K562 (cell line): ENCODE measurements around the gene RABL3. TPM values are rescaled to one million over a fixed set of nuclear protein-coding genes. Genes with fewer than 3 reads are reported as not detected.

ENCODE experiments used
- ATAC-seq: fragments of 200-7000 bp; cut with Tn5 transposase; 3 replicates; pipeline ENCODE4 v1.9.1; 2020; ENCODE audit warnings: moderate library complexity
- BruUV-seq: library from RNA; stranded (reverse); fragments of 400-500 nt; replicated peaks from 2 replicates; lab custom pipeline; 2021; lab: Mats Ljungman, UMichigan
- CTCF ChIA-PET: fragments of 300-600 bp; formaldehyde crosslinking; extraction: SDS; loops from one replicate; lab custom pipeline; 2021; ENCODE audit warnings: low intra/inter-chr PET ratio; lab: Yijun Ruan, JAX
- POLR2A ChIA-PET: fragments of 300-600, 350-650 bp; sonication (Branson Sonifier 250); formaldehyde crosslinking; extraction: SDS; loops from one replicate; lab custom pipeline; 2021; ENCODE audit warnings: antibody characterized with exemption, inconsistent platforms; lab: Yijun Ruan, JAX
- DNase-seq, 4 experiments: peaks; one replicate each; pipeline versions ENCODE4 v3.0.0 to v3.0.0-alpha.2; 2011 to 2018; ENCODE audit warnings: low spot score in 3 of 4, mixed read lengths in 3 of 4; ENCODE audit errors: extremely low read depth in 1 of 4
- FAIRE-seq: peaks from 2 replicates; lab custom pipeline; 2011; peaks lifted over from hg19 to GRCh38; lab: Jason Lieb, UNC
- H2AFZ ChIP-seq: 2 replicates; pipeline ENCODE4 v1.6.0; 2011; ENCODE audit warnings: low read depth, low read length, control low read depth, inconsistent platforms
- H3K27ac ChIP-seq: fragments of 200-600 bp; 3 replicates; pipeline ENCODE4 v1.8.0; 2011; ENCODE audit warnings: low read depth, mild to moderate bottlenecking, control low read depth, inconsistent platforms, low read length, moderate library complexity, mixed read lengths; ENCODE audit errors: extremely low read depth
- H3K27me3 ChIP-seq, 2 experiments: fragments of 300-600 bp in 1 of 2; 2 replicates in 1 of 2; 3 replicates in 1 of 2; pipeline versions ENCODE4 v1.6.0 to v1.8.0; 2011; ENCODE audit warnings: inconsistent platforms in 2 of 2, low read length in 2 of 2, mild to moderate bottlenecking in 1 of 2, mixed read lengths in 1 of 2, moderate library complexity in 1 of 2; ENCODE audit not compliant: control insufficient read depth in 2 of 2, insufficient read depth in 2 of 2
- H3K36me3 ChIP-seq: fragments of 300-600 bp; 3 replicates; pipeline ENCODE4 v1.8.0; 2011; ENCODE audit warnings: mild to moderate bottlenecking, low read length, inconsistent platforms; ENCODE audit not compliant: control insufficient read depth, insufficient read depth
- H3K4me1 ChIP-seq, 2 experiments: fragments of 200-600 bp in 1 of 2; replicated peaks in 1 of 2; 2 replicates in 1 of 2; 3 replicates in 1 of 2; pipeline versions ENCODE4 v1.5.1 to v1.8.0; 2011; ENCODE audit warnings: inconsistent platforms in 2 of 2, low read length in 2 of 2, mild to moderate bottlenecking in 1 of 2, mixed read lengths in 1 of 2, moderate library complexity in 1 of 2; ENCODE audit not compliant: control insufficient read depth in 2 of 2, insufficient read depth in 2 of 2
- H3K4me2 ChIP-seq: 2 replicates; pipeline ENCODE4 v1.6.1; 2011; ENCODE audit warnings: low read length, control low read depth, inconsistent platforms, mixed read lengths; ENCODE audit not compliant: insufficient read depth
- H3K4me3 ChIP-seq: fragments of 200-600 bp; sonication (generic), shearing (Covaris generic); 2 replicates; pipeline ENCODE4 v1.5.1; 2016; ENCODE audit warnings: control low read depth, inconsistent platforms
- H3K79me2 ChIP-seq: fragments of 200-600 bp; 3 replicates; pipeline ENCODE4 v1.8.0; 2011; ENCODE audit warnings: low read length, inconsistent platforms; ENCODE audit not compliant: control insufficient read depth, insufficient read depth
- H3K9ac ChIP-seq, 2 experiments: 2 replicates each; pipeline versions ENCODE4 v1.6.0 to v1.6.1; 2011; ENCODE audit warnings: low read depth in 2 of 2, low read length in 2 of 2, control low read depth in 1 of 2, inconsistent platforms in 1 of 2, mild to moderate bottlenecking in 1 of 2, mixed read lengths in 1 of 2; ENCODE audit not compliant: insufficient read depth in 1 of 2
- H3K9me1 ChIP-seq: one replicate; pipeline ENCODE4 v1.6.0; 2011; ENCODE audit warnings: inconsistent platforms, mild to moderate bottlenecking, low read length, moderate library complexity; ENCODE audit not compliant: control insufficient read depth, insufficient read depth
- H3K9me3 ChIP-seq: replicated peaks from 2 replicates; pipeline ENCODE4 v1.5.1; 2011; ENCODE audit warnings: low read depth, low read length, inconsistent platforms; ENCODE audit not compliant: control insufficient read depth, insufficient read depth
- H4K20me1 ChIP-seq: replicated peaks from 2 replicates; pipeline ENCODE4 v1.6.1; 2011; ENCODE audit warnings: low read length, inconsistent platforms, mixed read lengths; ENCODE audit not compliant: control insufficient read depth, insufficient read depth
- FOXA3 ChIP-seq, 2 experiments: fragments of 450-650 bp in 1 of 2; sonication (generic) in 1 of 2; formaldehyde crosslinking; IDR thresholded peaks in 1 of 2; conservative IDR thresholded peaks in 1 of 2; 2 replicates each; pipeline versions ENCODE4 v1.4.0 to v1.8.0; 2020 to 2022; ENCODE audit warnings: mild to moderate bottlenecking in 2 of 2, missing genetic modification reagents in 1 of 2
- HEY1 ChIP-seq: fragments of 250-450 bp; sonication (Bioruptor Pico); IDR thresholded peaks from 2 replicates; pipeline ENCODE4 v1.5.0; 2020; ENCODE audit warnings: mild to moderate bottlenecking, moderate library complexity, borderline replicate concordance
- JUNB ChIP-seq: fragments of 450-650 bp; formaldehyde crosslinking; conservative IDR thresholded peaks from 2 replicates; pipeline ENCODE4 v1.4.0; 2020; ENCODE audit warnings: mild to moderate bottlenecking
- NELFE ChIP-seq: IDR thresholded peaks from 2 replicates; pipeline ENCODE4 v1.6.1; 2011; ENCODE audit warnings: mild to moderate bottlenecking; ENCODE audit not compliant: insufficient read depth, insufficient read length
- PHTF2 ChIP-seq: fragments of 250-450 bp; sonication (Bioruptor Pico); IDR thresholded peaks from 2 replicates; pipeline ENCODE4 v1.5.0; 2021; ENCODE audit warnings: mild to moderate bottlenecking
- PKNOX1 ChIP-seq: fragments of 450-650 bp; IDR thresholded peaks from 2 replicates; pipeline ENCODE4 v1.6.1; 2016
- RBM25 ChIP-seq: fragments of 200-400 bp; formaldehyde crosslinking; IDR thresholded peaks from 2 replicates; pipeline ENCODE4 v1.6.1; 2018; ENCODE audit warnings: low read length, low read depth, moderate library complexity; ENCODE audit not compliant: severe bottlenecking
- TAF15 ChIP-seq: fragments of 200-400 bp; formaldehyde crosslinking; IDR thresholded peaks from 2 replicates; pipeline ENCODE4 v1.6.1; 2017; ENCODE audit warnings: mild to moderate bottlenecking, low read depth, low read length, moderate library complexity
- ZNF561 ChIP-seq: fragments of 450-650 bp; formaldehyde crosslinking; conservative IDR thresholded peaks from 2 replicates; pipeline ENCODE4 v1.4.0; 2020; ENCODE audit warnings: mild to moderate bottlenecking, moderate library complexity
- ZNF696 ChIP-seq: fragments of 250-450 bp; sonication (Bioruptor Pico); conservative IDR thresholded peaks from 2 replicates; pipeline ENCODE4 v1.4.0; 2020; ENCODE audit warnings: mild to moderate bottlenecking, moderate library complexity
- ZNF785 ChIP-seq: fragments of 250-450 bp; sonication (Bioruptor Pico); IDR thresholded peaks from 2 replicates; pipeline ENCODE4 v1.4.0; 2020; ENCODE audit warnings: mild to moderate bottlenecking
- WGBS: fragments of 100-300 bp; shearing (Covaris generic); methylation state at CpG from one replicate; pipeline ENCODE4 v1.1.6; 2016; ENCODE audit warnings: low coverage, mixed read lengths; ENCODE audit not compliant: insufficient coverage; ENCODE audit errors: missing lambda C conversion rate; 5-methylcytosine and 5-hydroxymethylcytosine counted together
- in situ Hi-C: fragments of 300-500 bp; cut with MboI; formaldehyde crosslinking; loops from 4 replicates; pipeline ENCODE4 v1.15.0; 2018; ENCODE audit warnings: inconsistent platforms, mixed read lengths
- intact Hi-C: fragments of 100-400 bp; cut with micrococcal nuclease; formaldehyde crosslinking; loops from 2 replicates; pipeline ENCODE4 v1.14.2; 2022
- polyA plus RNA-seq, 8 experiments: library from polyadenylated mRNA; depleted of rRNA in 4 of 8; stranded (reverse) in 5 of 8; unstranded in 3 of 8; fragments of >200 nt; fragmentation: Nextera tagmentation in 2 of 8; fragmentation: Illumina TruSeq in 1 of 8; extraction: Ambion mirVana in 2 of 8; extraction: Trizol in 1 of 8; gene quantifications; 2 replicates each; pipeline versions ENCODE4 v1.2.1 to v1.2.3, GENCODE V29; 2011 to 2014; ENCODE audit warnings: inconsistent platforms in 1 of 8, missing spikeins in 1 of 8
- total RNA-seq, 7 experiments: library from RNA; depleted of rRNA in 6 of 7; stranded (reverse); fragments of >200 nt in 6 of 7; fragmentation: Illumina TruSeq in 2 of 7; extraction: Trizol in 2 of 7; gene quantifications; 2 replicates each; pipeline versions ENCODE4 v1.2.1 to v1.2.3, GENCODE V29; 2011 to 2021; ENCODE audit warnings: low replicate concordance in 1 of 7
- TF ChIP-seq, protein P1 (sequence below): fragments of 450-650 bp; IDR thresholded peaks from 2 replicates; pipeline ENCODE4 v1.6.1; 2014; ENCODE audit warnings: low read depth, mild to moderate bottlenecking, moderate library complexity, borderline replicate concordance

RABL3 gene
- total and polyA plus RNA-seq, 9 of the 15 experiments (the other 6 are each of a cell fraction or from before 2014, with no cell fraction given): 6.5 to 30.7 (median 12.3) TPM

- Histone ChIP-seq H4K20me1 (no peaks in the 10 kb centered on the region), H3K4me1 (no peaks in the 10 kb centered on the region), H3K9me1 (no peaks in the 10 kb centered on the region), H3K36me3 (peaks cover 18% of the 10 kb centered on the region; the same call in 1 of the 3 replicates), H3K9me3 (no peaks in the 10 kb centered on the region), H3K27ac (no peak overlapping the region), H3K27me3 (no peaks in the 10 kb centered on the region), H3K9ac (no peak overlapping the region), H3K4me2 (no peak overlapping the region), H3K4me3 (no peak overlapping the region), H3K79me2 (peaks cover 52% of the 10 kb centered on the region), H2AFZ (no peak overlapping the region)
- ATAC-seq (no peak), DNase-seq (no peak), FAIRE-seq (no peak)
- CTCF ChIA-PET: no interaction called here
- TF ChIP-seq, protein P1, sequence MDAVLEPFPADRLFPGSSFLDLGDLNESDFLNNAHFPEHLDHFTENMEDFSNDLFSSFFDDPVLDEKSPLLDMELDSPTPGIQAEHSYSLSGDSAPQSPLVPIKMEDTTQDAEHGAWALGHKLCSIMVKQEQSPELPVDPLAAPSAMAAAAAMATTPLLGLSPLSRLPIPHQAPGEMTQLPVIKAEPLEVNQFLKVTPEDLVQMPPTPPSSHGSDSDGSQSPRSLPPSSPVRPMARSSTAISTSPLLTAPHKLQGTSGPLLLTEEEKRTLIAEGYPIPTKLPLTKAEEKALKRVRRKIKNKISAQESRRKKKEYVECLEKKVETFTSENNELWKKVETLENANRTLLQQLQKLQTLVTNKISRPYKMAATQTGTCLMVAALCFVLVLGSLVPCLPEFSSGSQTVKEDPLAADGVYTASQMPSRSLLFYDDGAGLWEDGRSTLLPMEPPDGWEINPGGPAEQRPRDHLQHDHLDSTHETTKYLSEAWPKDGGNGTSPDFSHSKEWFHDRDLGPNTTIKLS: no peak
- no peak for TF ChIP-seq ZNF696 (CRISPR knock-in tag)
- TF ChIP-seq PKNOX1: no peak
- no peak for TF ChIP-seq HEY1 (CRISPR knock-in tag)
- TF ChIP-seq ZNF561 (CRISPR knock-in tag): no peak
- no peak for TF ChIP-seq FOXA3 (CRISPR knock-in tag; conservative IDR thresholded peaks at IDR 0.05 in 1 of 2, IDR thresholded peaks at IDR 0.05 in 1 of 2)
- TF ChIP-seq JUNB (CRISPR knock-in tag): no peak
- no peak for TF ChIP-seq PHTF2 (CRISPR knock-in tag)
- TF ChIP-seq TAF15: no peak
- no peak for TF ChIP-seq RBM25
- no peak for TF ChIP-seq NELFE
- no peak for TF ChIP-seq ZNF785 (CRISPR knock-in tag)
- POLR2A ChIA-PET: no interaction called here
- WGBS: 85% methylated on average over 1 of the region's 1 CpG
- in situ Hi-C loops: no loop called here
- intact Hi-C loops: no loop called here
- no TSS peak for BruUV-seq
These were observed 7.5 kb upstream of the RABL3 start for GRCh38 chr3:120749843-120750242.
